Measurements from ENCODE around the gene NOS2. TPM values are rescaled to one million over a fixed set of nuclear protein-coding genes. Genes with fewer than 3 reads are reported as not detected.
A peak's percentile ranks its signal among the peaks of the same experiment; 100 is the strongest.

Gene NOS2
- total and polyA plus RNA-seq, 2 experiments from 2014 or later, result 6.7 to 7.9 TPM

GRCh38 chr17:27802033-27802432 lies 1.7 kb upstream of the NOS2 start:
- Histone ChIP-seq H3K27ac (no peak overlapping the region), H3K27me3 (no peaks in the 10 kb centered on the region), H3K4me2 (no peak overlapping the region), H2AFZ (no peak overlapping the region), H3K4me1 (ENCODE audit: insufficient read depth) (peaks cover 15% of the 10 kb centered on the region), H4K20me1 (ENCODE audit: insufficient read depth, poor library complexity, severe bottlenecking) (no peaks in the 10 kb centered on the region), H3K9me3 (ENCODE audit: low read depth) (no peaks in the 10 kb centered on the region), H3K36me3 (replicated peaks; ENCODE audit: insufficient read depth, low read depth) (no peaks in the 10 kb centered on the region), H3K79me2 (no peaks in the 10 kb centered on the region), H3K9me2 (replicated peaks; ENCODE audit: insufficient read depth) (no peaks in the 10 kb centered on the region), H3K4me3 (no peak overlapping the region)
- DNase-seq (ENCODE audit: low spot score), result no peak
- TF ChIP-seq EZH2 (IDR thresholded peaks at IDR 0.05; ENCODE audit: borderline replicate concordance), result no peak
- no peak for TF ChIP-seq CTCF (IDR thresholded peaks at IDR 0.05; ENCODE audit: poor library complexity)
- TF ChIP-seq EZH2phosphoT487 (IDR thresholded peaks at IDR 0.05; ENCODE audit: low read depth, severe bottlenecking, unreplicated experiment), result no peak
- 78% methylated on average over 2 of the region's 2 CpGs for WGBS (ENCODE audit: low lambda C conversion rate, missing lambda C conversion rate)

DNA sequence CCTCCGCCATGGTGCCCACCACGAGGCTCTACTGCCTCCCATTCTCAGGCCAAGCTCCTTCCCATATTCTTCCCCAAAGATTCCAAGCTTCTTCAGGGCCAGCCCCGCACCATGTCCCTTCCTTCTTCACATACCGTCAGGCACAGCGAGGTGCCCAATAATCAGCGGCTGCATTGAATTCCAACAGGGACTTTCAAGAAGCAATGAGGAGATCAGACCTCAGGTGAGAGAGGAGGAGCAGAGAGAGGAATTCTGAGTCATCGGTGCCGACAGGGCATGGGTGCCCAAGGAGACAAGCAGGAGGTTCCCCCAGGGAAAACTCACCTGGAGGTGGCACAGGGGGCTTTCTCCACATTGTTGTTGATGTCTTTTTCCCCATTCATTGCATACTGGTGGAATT lies 2.0 kb downstream of the NOS2 start:
- TF ChIP-seq EZH2 (IDR thresholded peaks at IDR 0.05; ENCODE audit: borderline replicate concordance) (no peak), EZH2phosphoT487 (IDR thresholded peaks at IDR 0.05; ENCODE audit: low read depth, severe bottlenecking, unreplicated experiment) (no peak), CTCF (IDR thresholded peaks at IDR 0.05; ENCODE audit: poor library complexity) (no peak)
- no peaks in the 10 kb centered on the region for H3K36me3 ChIP-seq (replicated peaks; ENCODE audit: insufficient read depth, low read depth)
- H3K4me2 ChIP-seq, result no peak overlapping the region
- no peak for DNase-seq (ENCODE audit: low spot score)
- no peaks in the 10 kb centered on the region for H3K9me2 ChIP-seq (replicated peaks; ENCODE audit: insufficient read depth)
- WGBS (ENCODE audit: low lambda C conversion rate, missing lambda C conversion rate), result 93% methylated on average over 8 of the region's 8 CpGs
- peak overlapping the region; percentile 74 for H3K27ac ChIP-seq
- no peaks in the 10 kb centered on the region for H3K79me2 ChIP-seq
- no peaks in the 10 kb centered on the region for H4K20me1 ChIP-seq (ENCODE audit: insufficient read depth, poor library complexity, severe bottlenecking)
- no peak overlapping the region for H3K4me3 ChIP-seq
- H3K9me3 ChIP-seq (ENCODE audit: low read depth), result no peaks in the 10 kb centered on the region
- no peak overlapping the region for H2AFZ ChIP-seq
- H3K27me3 ChIP-seq, result peaks cover 5% of the 10 kb centered on the region
- peaks cover 12% of the 10 kb centered on the region for H3K4me1 ChIP-seq (ENCODE audit: insufficient read depth)

- Histone ChIP-seq H3K27ac (peak overlapping the region; percentile 90), H3K27me3 (peaks cover 5% of the 10 kb centered on the region), H3K36me3 (replicated peaks; ENCODE audit: insufficient read depth, low read depth) (no peaks in the 10 kb centered on the region), H3K4me3 (no peak overlapping the region), H2AFZ (no peak overlapping the region), H3K9me3 (ENCODE audit: low read depth) (no peaks in the 10 kb centered on the region), H3K79me2 (no peaks in the 10 kb centered on the region), H4K20me1 (ENCODE audit: insufficient read depth, poor library complexity, severe bottlenecking) (no peaks in the 10 kb centered on the region), H3K4me2 (peak overlapping the region; percentile 27), H3K4me1 (ENCODE audit: insufficient read depth) (peaks cover 16% of the 10 kb centered on the region), H3K9me2 (replicated peaks; ENCODE audit: insufficient read depth) (no peaks in the 10 kb centered on the region)
- TF ChIP-seq EZH2phosphoT487 (IDR thresholded peaks at IDR 0.05; ENCODE audit: low read depth, severe bottlenecking, unreplicated experiment), result no peak
- no peak for TF ChIP-seq EZH2 (IDR thresholded peaks at IDR 0.05; ENCODE audit: borderline replicate concordance)
- peak; percentile 7 for TF ChIP-seq CTCF (IDR thresholded peaks at IDR 0.05; ENCODE audit: poor library complexity)
- 52% methylated on average over 9 of the region's 9 CpGs for WGBS (ENCODE audit: low lambda C conversion rate, missing lambda C conversion rate)
- DNase-seq (ENCODE audit: low spot score), result peak; percentile 80
Observed at GRCh38 chr17:27797390-27798091, 2.8 kb downstream of the NOS2 start.

All from hepatocyte (in vitro differentiated cells).